K562 treated with DMSO at 1 percent for 48 hours (cell line): ENCODE measurements around the gene CDK15. TPM values are rescaled to one million over a fixed set of nuclear protein-coding genes. Genes with fewer than 3 reads are reported as not detected.

Experiments used
- total RNA-seq: library from RNA; unstranded; fragments of 300-600 nt; gene quantifications from 2 replicates; pipeline ENCODE4 v1.2.3, GENCODE V29; 2022; ENCODE audit warnings: low replicate concordance; ENCODE audit errors: extremely low read depth

Gene CDK15
- not detected in 2 replicates for total RNA-seq

DNA sequence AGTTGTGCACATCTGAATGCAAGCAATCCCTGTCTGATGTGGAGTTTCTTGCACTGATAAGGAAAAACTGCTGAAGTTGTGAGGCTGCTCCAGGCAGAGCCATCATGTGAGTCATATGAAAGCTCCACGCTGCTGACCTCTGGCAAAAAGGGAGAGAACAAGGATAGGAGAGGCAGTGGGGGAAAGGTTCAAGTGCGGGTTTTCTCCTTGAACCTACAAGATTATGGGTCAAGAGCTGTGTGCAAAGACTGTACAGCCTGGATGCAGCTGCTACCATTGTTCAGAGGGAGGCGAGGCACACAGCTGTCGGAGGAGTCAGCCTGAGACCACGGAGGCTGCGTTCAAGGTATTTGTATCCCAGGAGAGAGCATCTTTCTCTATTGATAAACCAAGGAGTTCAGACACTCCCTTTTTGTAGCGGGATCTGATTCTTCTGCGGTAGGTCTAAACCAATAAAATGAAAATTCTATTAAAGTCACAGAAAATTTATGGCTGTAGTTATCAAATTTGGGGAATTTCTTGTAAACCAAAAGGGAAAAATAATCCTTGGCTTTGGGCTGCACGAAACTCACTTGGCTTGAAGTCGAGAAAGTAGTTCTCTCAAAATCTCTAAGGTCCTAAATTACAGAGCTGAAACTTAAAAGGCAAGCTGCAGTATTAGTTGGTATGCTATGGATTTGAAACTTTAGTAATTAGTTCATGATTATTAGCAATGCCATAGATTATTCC, at the start of gene CDK15:
CDK15 (plus strand) TSS at position 96 of the 729 bp plus-strand sequence; CDS start at position 224, 128 bp downstream.

DNA sequence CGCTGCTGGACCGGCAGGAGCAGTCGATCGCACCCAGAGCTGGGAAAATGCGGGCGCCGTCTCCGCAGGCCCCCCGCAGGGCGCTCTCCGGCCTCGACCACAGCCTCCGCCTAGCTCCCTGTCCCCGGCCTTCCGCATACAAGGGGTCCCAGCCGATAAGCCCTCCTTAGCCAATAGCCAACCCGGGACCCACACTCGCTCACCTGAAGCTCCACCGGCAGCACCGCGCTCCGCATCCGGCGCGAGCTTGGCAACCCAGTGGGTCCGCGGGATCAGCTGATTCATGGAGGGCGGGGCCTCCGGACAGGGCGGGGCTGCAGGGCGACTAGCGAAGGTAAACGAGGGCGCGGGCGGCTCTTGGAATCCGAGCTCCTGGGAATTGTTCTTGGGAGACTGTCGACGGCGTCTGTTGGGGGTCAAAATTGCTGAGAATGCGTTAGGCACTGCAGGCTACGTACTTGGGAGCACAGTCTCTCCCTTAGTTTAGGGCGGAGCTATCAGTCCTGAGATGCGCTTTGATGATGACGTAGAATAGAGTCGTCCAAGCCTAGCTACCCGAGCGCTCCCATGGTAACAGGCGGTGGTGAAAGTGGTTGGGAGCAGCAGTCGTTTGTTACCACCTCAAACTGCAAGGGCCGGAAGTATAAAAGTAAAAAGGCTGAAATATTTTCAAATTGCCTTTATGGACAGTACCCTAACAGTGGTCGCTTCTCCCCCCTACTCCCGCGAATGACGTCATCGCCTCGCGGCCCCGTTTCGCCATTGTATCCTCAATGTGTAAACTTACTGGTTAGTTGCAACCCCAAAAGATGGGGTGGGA, 25.5 kb upstream of the CDK15 start, which contains the start of gene ALS2:
ALS2 (minus strand) TSS at position 260 of the 820 bp plus-strand sequence. CDS start 12,048 bp downstream, outside the sequence.

Other genes starting within 250 kb of the CDK15 start
- gene TMEM237, start 163.0 kb upstream of the CDK15 start, total RNA-seq: not detected in 2 replicates
- gene MPP4, start 107.9 kb upstream of the CDK15 start, total RNA-seq: not detected in 2 replicates
- not detected in 2 replicates for gene ALS2, start 25.6 kb upstream of the CDK15 start, total RNA-seq
- not detected in 2 replicates for gene FZD7, start 227.3 kb downstream of the CDK15 start, total RNA-seq